ENCODE data around the gene APMAP.

APMAP gene

GRCh38 chr20:24994186-24994465, 1.6 kb upstream of the APMAP start:
- Histone ChIP-seq H3K27ac (peak overlapping the region in 1 of 21 experiments; percentile 92), H3K4me3 (no peak overlapping the region)

- Histone ChIP-seq H3K27ac (peak overlapping the region in 20 of 21 experiments; percentile 78 to 96 (median 90)), H3K4me3 (peak overlapping the region; percentile 58 to 92 (median 76))
Observed at GRCh38 chr20:24993337-24994185, 1.0 kb upstream of the APMAP start.

GRCh38 chr20:24991897-24992486, 559 bp downstream of the APMAP start:
- H3K27ac ChIP-seq = peak overlapping the region; percentile 49 to 96 (median 90)
- H3K4me3 ChIP-seq = peak overlapping the region; percentile 58 to 92 (median 76)

- H3K4me3 ChIP-seq = peak overlapping the region in 2 of 7 experiments; percentile 76 to 92
Observed at GRCh38 chr20:24990810-24991252, 1.7 kb downstream of the APMAP start.

GRCh38 chr20:24989162-24989561, 3.4 kb downstream of the APMAP start:
- peak overlapping the region in 1 of 21 experiments; percentile 42 for H3K27ac ChIP-seq
- H3K4me3 ChIP-seq = no peak overlapping the region

More at GRCh38 chr20:24990810-24991252, 1.7 kb downstream of the APMAP start:
- peak overlapping the region in 2 of 21 experiments; percentile 12 to 27 for H3K27ac ChIP-seq

GRCh38 chr20:24987873-24988835, 4.4 kb downstream of the APMAP start:
- no peak overlapping the region for H3K4me3 ChIP-seq
- H3K27ac ChIP-seq = peak overlapping the region in 1 of 21 experiments; percentile 42

- Histone ChIP-seq H3K4me3 (no peak overlapping the region), H3K27ac (no peak overlapping the region)
Observed at GRCh38 chr20:24987244-24987643, 5.3 kb downstream of the APMAP start.

- H3K4me3 ChIP-seq = no peak overlapping the region
- H3K27ac ChIP-seq = peak overlapping the region in 1 of 21 experiments; percentile 25
Observed at GRCh38 chr20:24986436-24987015, 6.0 kb downstream of the APMAP start.

- Histone ChIP-seq H3K4me3 (no peak overlapping the region), H3K27ac (peak overlapping the region in 2 of 21 experiments; percentile 0 to 33)
Observed at GRCh38 chr20:24985802-24986201, 6.7 kb downstream of the APMAP start.

- H3K4me3 ChIP-seq = no peak overlapping the region
- peak overlapping the region in 3 of 21 experiments; percentile 0 to 33 (median 27) for H3K27ac ChIP-seq
Observed at GRCh38 chr20:24984961-24985640, 7.5 kb downstream of the APMAP start.

- Histone ChIP-seq H3K27ac (no peak overlapping the region), H3K4me3 (no peak overlapping the region)
Observed at GRCh38 chr20:24983896-24984295, 8.7 kb downstream of the APMAP start.

- Histone ChIP-seq H3K4me3 (no peak overlapping the region), H3K27ac (peak overlapping the region in 1 of 21 experiments; percentile 33)
Observed at GRCh38 chr20:24981790-24982189, 10.8 kb downstream of the APMAP start.

- Histone ChIP-seq H3K4me3 (no peak overlapping the region), H3K27ac (peak overlapping the region in 2 of 21 experiments; percentile 1 to 33)
Observed at GRCh38 chr20:24981282-24981681, 11.3 kb downstream of the APMAP start.

- no peak overlapping the region for H3K4me3 ChIP-seq
- peak overlapping the region in 2 of 21 experiments; percentile 1 to 33 for H3K27ac ChIP-seq
Observed at GRCh38 chr20:24980291-24981053, 12.1 kb downstream of the APMAP start.

- no peak overlapping the region for H3K4me3 ChIP-seq
- H3K27ac ChIP-seq = no peak overlapping the region
Observed at GRCh38 chr20:24979036-24979960, 13.3 kb downstream of the APMAP start.

- no peak overlapping the region for H3K27ac ChIP-seq
Observed at GRCh38 chr20:24978513-24978912, 14.0 kb downstream of the APMAP start.

GRCh38 chr20:24977797-24978196, 14.8 kb downstream of the APMAP start:
- Histone ChIP-seq H3K4me3 (no peak overlapping the region), H3K27ac (peak overlapping the region in 1 of 21 experiments; percentile 25)

More at GRCh38 chr20:24978513-24978912, 14.0 kb downstream of the APMAP start:
- H3K4me3 ChIP-seq = no peak overlapping the region

All from skin epidermis (tissue), 12 donors.